Measurements from ENCODE around the gene COL5A1.
A peak's percentile ranks its signal among the peaks of the same experiment; 100 is the strongest.
"Not testable (repeated sequence)": the region's sequence is repeated elsewhere in the genome, so short reads cannot be mapped to it uniquely, and the experiment has no call there.

The COL5A1 gene

GRCh38 chr9:134710901-134711300 lies 69.3 kb downstream of the COL5A1 start:
- TF ChIP-seq FOXP2 (optimal IDR thresholded peaks at IDR 0.05; ENCODE audit: control extremely low read depth, extremely low read length, insufficient read depth), result no peak
- TF ChIP-seq EZH2 (IDR thresholded peaks at IDR 0.05), result no peak
- no peak for TF ChIP-seq POLR2AphosphoS5 (IDR thresholded peaks at IDR 0.05; ENCODE audit: borderline replicate concordance, low read depth, low read length)
- Histone ChIP-seq H3K4me3 (no peak overlapping the region), H3K9me3 (ENCODE audit: low read depth, low read length) (no peaks in the 10 kb centered on the region), H3K27ac (peak overlapping the region; percentile 75), H3K9ac (ENCODE audit: insufficient read length) (no peak overlapping the region), H3K36me3 (ENCODE audit: insufficient read depth, low read length) (peaks cover 4% of the 10 kb centered on the region; the same call in 1 of the 2 replicates)
- no peak for DNase-seq (ENCODE audit: low read depth, low spot score)

GRCh38 chr9:134712243-134712642 lies 70.6 kb downstream of the COL5A1 start:
- DNase-seq (ENCODE audit: low read depth, low spot score), result no peak
- H3K9me3 ChIP-seq (ENCODE audit: low read depth, low read length), result no peaks in the 10 kb centered on the region
- H3K9ac ChIP-seq (ENCODE audit: insufficient read length), result no peak overlapping the region
- no peak overlapping the region for H3K4me3 ChIP-seq
- no peak for TF ChIP-seq FOXP2 (optimal IDR thresholded peaks at IDR 0.05; ENCODE audit: control extremely low read depth, extremely low read length, insufficient read depth)
- TF ChIP-seq EZH2 (IDR thresholded peaks at IDR 0.05), result no peak
- TF ChIP-seq POLR2AphosphoS5 (IDR thresholded peaks at IDR 0.05; ENCODE audit: borderline replicate concordance, low read depth, low read length), result no peak
- H3K36me3 ChIP-seq (ENCODE audit: insufficient read depth, low read length), result peaks cover 4% of the 10 kb centered on the region; the same call in 1 of the 2 replicates
- peak overlapping the region; percentile 75 for H3K27ac ChIP-seq

- Histone ChIP-seq H3K4me3 (no peak overlapping the region), H3K27ac (peak overlapping the region; percentile 75; the same call in 1 of the 2 replicates), H3K9ac (ENCODE audit: insufficient read length) (no peak overlapping the region), H3K9me3 (ENCODE audit: low read depth, low read length) (no peaks in the 10 kb centered on the region), H3K36me3 (ENCODE audit: insufficient read depth, low read length) (peaks cover 4% of the 10 kb centered on the region; the same call in 1 of the 2 replicates)
- no peak for TF ChIP-seq EZH2 (IDR thresholded peaks at IDR 0.05)
- no peak for TF ChIP-seq POLR2AphosphoS5 (IDR thresholded peaks at IDR 0.05; ENCODE audit: borderline replicate concordance, low read depth, low read length)
- TF ChIP-seq FOXP2 (optimal IDR thresholded peaks at IDR 0.05; ENCODE audit: control extremely low read depth, extremely low read length, insufficient read depth), result no peak
- no peak for DNase-seq (ENCODE audit: low read depth, low spot score)
These were observed 71.3 kb downstream of the COL5A1 start for GRCh38 chr9:134712926-134713325.

- DNase-seq (ENCODE audit: low read depth, low spot score); H3K9ac ChIP-seq (ENCODE audit: insufficient read length); H3K9me3 ChIP-seq (ENCODE audit: low read depth, low read length); H3K36me3 ChIP-seq (ENCODE audit: insufficient read depth, low read length); H3K27ac ChIP-seq; H3K4me3 ChIP-seq: not testable (repeated sequence)
These were observed 73.9 kb downstream of the COL5A1 start for GRCh38 chr9:134715536-134715935.

GRCh38 chr9:134716067-134716466 lies 74.5 kb downstream of the COL5A1 start:
- H3K4me3 ChIP-seq, result no peak overlapping the region
- no peaks in the 10 kb centered on the region for H3K36me3 ChIP-seq (ENCODE audit: insufficient read depth, low read length)
- no peak overlapping the region for H3K27ac ChIP-seq
- no peak overlapping the region for H3K9ac ChIP-seq (ENCODE audit: insufficient read length)
- no peaks in the 10 kb centered on the region for H3K9me3 ChIP-seq (ENCODE audit: low read depth, low read length)
- no peak for DNase-seq (ENCODE audit: low read depth, low spot score)
- TF ChIP-seq POLR2AphosphoS5 (IDR thresholded peaks at IDR 0.05; ENCODE audit: borderline replicate concordance, low read depth, low read length), result no peak
- TF ChIP-seq FOXP2 (optimal IDR thresholded peaks at IDR 0.05; ENCODE audit: control extremely low read depth, extremely low read length, insufficient read depth), result no peak
- no peak for TF ChIP-seq EZH2 (IDR thresholded peaks at IDR 0.05)

GRCh38 chr9:134717056-134717455 lies 75.5 kb downstream of the COL5A1 start:
- no peaks in the 10 kb centered on the region for H3K9me3 ChIP-seq (ENCODE audit: low read depth, low read length)
- no peak overlapping the region for H3K27ac ChIP-seq
- no peak for DNase-seq (ENCODE audit: low read depth, low spot score)
- no peak for TF ChIP-seq POLR2AphosphoS5 (IDR thresholded peaks at IDR 0.05; ENCODE audit: borderline replicate concordance, low read depth, low read length)
- no peak for TF ChIP-seq EZH2 (IDR thresholded peaks at IDR 0.05)
- TF ChIP-seq FOXP2 (optimal IDR thresholded peaks at IDR 0.05; ENCODE audit: control extremely low read depth, extremely low read length, insufficient read depth), result no peak
- no peaks in the 10 kb centered on the region for H3K36me3 ChIP-seq (ENCODE audit: insufficient read depth, low read length)
- H3K9ac ChIP-seq (ENCODE audit: insufficient read length), result no peak overlapping the region
- no peak overlapping the region for H3K4me3 ChIP-seq

- no peak overlapping the region for H3K27ac ChIP-seq
- H3K9ac ChIP-seq (ENCODE audit: insufficient read length), result no peak overlapping the region
- DNase-seq (ENCODE audit: low read depth, low spot score), result no peak
- H3K36me3 ChIP-seq (ENCODE audit: insufficient read depth, low read length), result no peaks in the 10 kb centered on the region
- H3K9me3 ChIP-seq (ENCODE audit: low read depth, low read length), result no peaks in the 10 kb centered on the region
- H3K4me3 ChIP-seq, result no peak overlapping the region
- TF ChIP-seq EZH2 (IDR thresholded peaks at IDR 0.05), result no peak
- no peak for TF ChIP-seq POLR2AphosphoS5 (IDR thresholded peaks at IDR 0.05; ENCODE audit: borderline replicate concordance, low read depth, low read length)
- TF ChIP-seq FOXP2 (optimal IDR thresholded peaks at IDR 0.05; ENCODE audit: control extremely low read depth, extremely low read length, insufficient read depth), result no peak
These were observed 76.5 kb downstream of the COL5A1 start for GRCh38 chr9:134717924-134718645.

- Histone ChIP-seq H3K9ac (ENCODE audit: insufficient read length) (no peak overlapping the region), H3K27ac (no peak overlapping the region), H3K9me3 (ENCODE audit: low read depth, low read length) (no peaks in the 10 kb centered on the region), H3K4me3 (no peak overlapping the region), H3K36me3 (ENCODE audit: insufficient read depth, low read length) (no peaks in the 10 kb centered on the region)
- TF ChIP-seq FOXP2 (optimal IDR thresholded peaks at IDR 0.05; ENCODE audit: control extremely low read depth, extremely low read length, insufficient read depth) (no peak), POLR2AphosphoS5 (IDR thresholded peaks at IDR 0.05; ENCODE audit: borderline replicate concordance, low read depth, low read length) (no peak), EZH2 (IDR thresholded peaks at IDR 0.05) (no peak)
- DNase-seq (ENCODE audit: low read depth, low spot score), result no peak
These were observed 77.7 kb downstream of the COL5A1 start for GRCh38 chr9:134719331-134719730.

Data from SK-N-MC (cell line).